Gastroesophageal sphincter (tissue), 3 donors: ENCODE results near the gene BLOC1S1.

Experiments used
- POLR2A ChIP-seq, 2 donors: fragments of 450-650 bp; IDR thresholded peaks; one replicate each; pipeline ENCODE4 v1.6.1; 2017; ENCODE audit warnings: antibody characterized with exemption in 2 of 2, mild to moderate bottlenecking in 2 of 2, moderate library complexity in 1 of 2
- POLR2AphosphoS5 ChIP-seq: sonication (generic); formaldehyde crosslinking; IDR thresholded peaks from one replicate; pipeline ENCODE4 v1.6.1; 2017; ENCODE audit warnings: antibody characterized with exemption
- TF ChIP-seq, protein P1 (sequence below), 4 experiments: fragments of 200-600 bp in 2 of 4; fragments of 450-650 bp in 2 of 4; sonication (generic) in 1 of 4; IDR thresholded peaks; one replicate each; pipeline ENCODE4 v1.5.1; 2017 to 2019; ENCODE audit warnings: antibody characterized with exemption in 4 of 4, mild to moderate bottlenecking in 2 of 4, moderate library complexity in 2 of 4

DNA sequence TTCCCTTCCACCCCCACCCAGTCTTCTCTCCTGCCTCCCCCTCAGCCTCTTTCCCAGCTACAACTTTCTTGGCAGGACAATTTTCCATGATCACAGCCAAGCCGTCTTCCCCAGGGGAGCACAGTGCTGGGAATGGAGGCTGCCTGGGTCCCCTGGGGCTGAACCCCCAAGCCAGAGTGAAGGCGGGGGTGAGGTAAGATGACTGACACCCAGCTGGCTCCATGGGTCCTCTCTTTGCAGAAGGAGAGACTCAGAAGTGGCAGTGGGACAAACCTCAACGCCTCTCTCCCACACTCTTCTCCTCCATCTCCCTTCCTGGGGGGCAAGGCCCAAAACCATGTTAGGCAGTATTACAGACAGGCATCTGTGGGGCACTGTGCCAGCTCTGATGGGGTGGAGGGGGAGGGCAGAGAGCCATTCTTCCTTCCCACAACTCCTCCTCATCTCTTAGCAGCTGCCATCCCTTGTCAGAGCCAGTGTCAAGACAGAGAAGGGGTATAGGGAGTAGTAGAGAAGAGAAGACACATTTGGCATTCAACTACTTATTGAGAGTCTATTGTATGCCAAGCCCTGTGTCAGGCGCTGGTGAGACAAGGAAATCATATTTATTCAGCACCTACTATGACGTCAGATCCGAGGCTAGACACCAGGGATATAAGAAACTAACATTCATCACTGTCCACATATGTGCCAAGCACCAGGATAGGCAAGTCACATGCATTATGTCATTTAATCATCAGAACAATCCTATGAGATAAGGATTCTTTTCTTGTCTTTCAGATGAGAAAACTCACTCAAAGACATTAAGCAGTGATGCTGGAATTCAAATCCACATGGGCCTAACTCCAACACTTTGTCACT is 11.7 kb upstream of the BLOC1S1 start:
- TF ChIP-seq, protein P1, sequence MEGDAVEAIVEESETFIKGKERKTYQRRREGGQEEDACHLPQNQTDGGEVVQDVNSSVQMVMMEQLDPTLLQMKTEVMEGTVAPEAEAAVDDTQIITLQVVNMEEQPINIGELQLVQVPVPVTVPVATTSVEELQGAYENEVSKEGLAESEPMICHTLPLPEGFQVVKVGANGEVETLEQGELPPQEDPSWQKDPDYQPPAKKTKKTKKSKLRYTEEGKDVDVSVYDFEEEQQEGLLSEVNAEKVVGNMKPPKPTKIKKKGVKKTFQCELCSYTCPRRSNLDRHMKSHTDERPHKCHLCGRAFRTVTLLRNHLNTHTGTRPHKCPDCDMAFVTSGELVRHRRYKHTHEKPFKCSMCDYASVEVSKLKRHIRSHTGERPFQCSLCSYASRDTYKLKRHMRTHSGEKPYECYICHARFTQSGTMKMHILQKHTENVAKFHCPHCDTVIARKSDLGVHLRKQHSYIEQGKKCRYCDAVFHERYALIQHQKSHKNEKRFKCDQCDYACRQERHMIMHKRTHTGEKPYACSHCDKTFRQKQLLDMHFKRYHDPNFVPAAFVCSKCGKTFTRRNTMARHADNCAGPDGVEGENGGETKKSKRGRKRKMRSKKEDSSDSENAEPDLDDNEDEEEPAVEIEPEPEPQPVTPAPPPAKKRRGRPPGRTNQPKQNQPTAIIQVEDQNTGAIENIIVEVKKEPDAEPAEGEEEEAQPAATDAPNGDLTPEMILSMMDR (IDR thresholded peaks at IDR 0.05), result no peak
- TF ChIP-seq POLR2A (IDR thresholded peaks at IDR 0.05) (no peak), POLR2AphosphoS5 (no peak)
